K562 (cell line): ENCODE results near the gene JAKMIP2. TPM values are rescaled to one million over a fixed set of nuclear protein-coding genes. Genes with fewer than 3 reads are reported as not detected.

ENCODE experiments used
- ATAC-seq: fragments of 200-7000 bp; cut with Tn5 transposase; 3 replicates; pipeline ENCODE4 v1.9.1; 2020; ENCODE audit warnings: moderate library complexity
- BruUV-seq: library from RNA; stranded (reverse); fragments of 400-500 nt; replicated peaks from 2 replicates; lab custom pipeline; 2021; lab: Mats Ljungman, UMichigan
- CTCF ChIA-PET: fragments of 300-600 bp; formaldehyde crosslinking; extraction: SDS; loops from one replicate; lab custom pipeline; 2021; ENCODE audit warnings: low intra/inter-chr PET ratio; lab: Yijun Ruan, JAX
- POLR2A ChIA-PET: fragments of 300-600, 350-650 bp; sonication (Branson Sonifier 250); formaldehyde crosslinking; extraction: SDS; loops from one replicate; lab custom pipeline; 2021; ENCODE audit warnings: antibody characterized with exemption, inconsistent platforms; lab: Yijun Ruan, JAX
- DNase-seq, 4 experiments: peaks; one replicate each; pipeline versions ENCODE4 v3.0.0 to v3.0.0-alpha.2; 2011 to 2018; ENCODE audit warnings: low spot score in 3 of 4, mixed read lengths in 3 of 4; ENCODE audit errors: extremely low read depth in 1 of 4
- FAIRE-seq: peaks from 2 replicates; lab custom pipeline; 2011; peaks lifted over from hg19 to GRCh38; lab: Jason Lieb, UNC
- H2AFZ ChIP-seq: 2 replicates; pipeline ENCODE4 v1.6.0; 2011; ENCODE audit warnings: low read depth, low read length, control low read depth, inconsistent platforms
- H3K27ac ChIP-seq: fragments of 200-600 bp; 3 replicates; pipeline ENCODE4 v1.8.0; 2011; ENCODE audit warnings: low read depth, mild to moderate bottlenecking, control low read depth, inconsistent platforms, low read length, moderate library complexity, mixed read lengths; ENCODE audit errors: extremely low read depth
- H3K27me3 ChIP-seq, 2 experiments: fragments of 300-600 bp in 1 of 2; 2 replicates in 1 of 2; 3 replicates in 1 of 2; pipeline versions ENCODE4 v1.6.0 to v1.8.0; 2011; ENCODE audit warnings: inconsistent platforms in 2 of 2, low read length in 2 of 2, mild to moderate bottlenecking in 1 of 2, mixed read lengths in 1 of 2, moderate library complexity in 1 of 2; ENCODE audit not compliant: control insufficient read depth in 2 of 2, insufficient read depth in 2 of 2
- H3K36me3 ChIP-seq: fragments of 300-600 bp; 3 replicates; pipeline ENCODE4 v1.8.0; 2011; ENCODE audit warnings: mild to moderate bottlenecking, low read length, inconsistent platforms; ENCODE audit not compliant: control insufficient read depth, insufficient read depth
- H3K4me1 ChIP-seq, 2 experiments: fragments of 200-600 bp in 1 of 2; replicated peaks in 1 of 2; 2 replicates in 1 of 2; 3 replicates in 1 of 2; pipeline versions ENCODE4 v1.5.1 to v1.8.0; 2011; ENCODE audit warnings: inconsistent platforms in 2 of 2, low read length in 2 of 2, mild to moderate bottlenecking in 1 of 2, mixed read lengths in 1 of 2, moderate library complexity in 1 of 2; ENCODE audit not compliant: control insufficient read depth in 2 of 2, insufficient read depth in 2 of 2
- H3K4me2 ChIP-seq: 2 replicates; pipeline ENCODE4 v1.6.1; 2011; ENCODE audit warnings: low read length, control low read depth, inconsistent platforms, mixed read lengths; ENCODE audit not compliant: insufficient read depth
- H3K4me3 ChIP-seq: fragments of 200-600 bp; sonication (generic), shearing (Covaris generic); 2 replicates; pipeline ENCODE4 v1.5.1; 2016; ENCODE audit warnings: control low read depth, inconsistent platforms
- H3K79me2 ChIP-seq: fragments of 200-600 bp; 3 replicates; pipeline ENCODE4 v1.8.0; 2011; ENCODE audit warnings: low read length, inconsistent platforms; ENCODE audit not compliant: control insufficient read depth, insufficient read depth
- H3K9ac ChIP-seq, 2 experiments: 2 replicates each; pipeline versions ENCODE4 v1.6.0 to v1.6.1; 2011; ENCODE audit warnings: low read depth in 2 of 2, low read length in 2 of 2, control low read depth in 1 of 2, inconsistent platforms in 1 of 2, mild to moderate bottlenecking in 1 of 2, mixed read lengths in 1 of 2; ENCODE audit not compliant: insufficient read depth in 1 of 2
- H3K9me1 ChIP-seq: one replicate; pipeline ENCODE4 v1.6.0; 2011; ENCODE audit warnings: inconsistent platforms, mild to moderate bottlenecking, low read length, moderate library complexity; ENCODE audit not compliant: control insufficient read depth, insufficient read depth
- H3K9me3 ChIP-seq: replicated peaks from 2 replicates; pipeline ENCODE4 v1.5.1; 2011; ENCODE audit warnings: low read depth, low read length, inconsistent platforms; ENCODE audit not compliant: control insufficient read depth, insufficient read depth
- H4K20me1 ChIP-seq: replicated peaks from 2 replicates; pipeline ENCODE4 v1.6.1; 2011; ENCODE audit warnings: low read length, inconsistent platforms, mixed read lengths; ENCODE audit not compliant: control insufficient read depth, insufficient read depth
- BACH1 ChIP-seq: fragments of 200-800 bp; sonication (Bioruptor generic); IDR thresholded peaks from 2 replicates; pipeline ENCODE4 v1.6.1; 2016; ENCODE audit warnings: missing genetic modification characterization, missing compliant biosample characterization
- CBX1 ChIP-seq: sonication (generic); IDR thresholded peaks from 2 replicates; pipeline ENCODE4 v1.6.1; 2016; ENCODE audit warnings: antibody characterized with exemption, low read depth, mild to moderate bottlenecking
- GTF3C2 ChIP-seq: IDR thresholded peaks from 3 replicates; pipeline ENCODE4 v1.6.1; 2011; ENCODE audit warnings: borderline replicate concordance, mild to moderate bottlenecking, moderate library complexity; ENCODE audit not compliant: insufficient read length; ENCODE audit errors: extremely low read depth
- KDM5B ChIP-seq: fragments of 200-600 bp; sonication (generic); IDR thresholded peaks from 2 replicates; pipeline ENCODE4 v1.6.1; 2012; ENCODE audit warnings: low read depth, mild to moderate bottlenecking, moderate library complexity, low read length, control low read depth, inconsistent platforms; ENCODE audit not compliant: insufficient replicate concordance
- WGBS: fragments of 100-300 bp; shearing (Covaris generic); methylation state at CpG from one replicate; pipeline ENCODE4 v1.1.6; 2016; ENCODE audit warnings: low coverage, mixed read lengths; ENCODE audit not compliant: insufficient coverage; ENCODE audit errors: missing lambda C conversion rate; 5-methylcytosine and 5-hydroxymethylcytosine counted together
- in situ Hi-C: fragments of 300-500 bp; cut with MboI; formaldehyde crosslinking; loops from 4 replicates; pipeline ENCODE4 v1.15.0; 2018; ENCODE audit warnings: inconsistent platforms, mixed read lengths
- intact Hi-C: fragments of 100-400 bp; cut with micrococcal nuclease; formaldehyde crosslinking; loops from 2 replicates; pipeline ENCODE4 v1.14.2; 2022
- polyA plus RNA-seq, 8 experiments: library from polyadenylated mRNA; depleted of rRNA in 4 of 8; stranded (reverse) in 5 of 8; unstranded in 3 of 8; fragments of >200 nt; fragmentation: Nextera tagmentation in 2 of 8; fragmentation: Illumina TruSeq in 1 of 8; extraction: Ambion mirVana in 2 of 8; extraction: Trizol in 1 of 8; gene quantifications; 2 replicates each; pipeline versions ENCODE4 v1.2.1 to v1.2.3, GENCODE V29; 2011 to 2014; ENCODE audit warnings: inconsistent platforms in 1 of 8, missing spikeins in 1 of 8
- total RNA-seq, 7 experiments: library from RNA; depleted of rRNA in 6 of 7; stranded (reverse); fragments of >200 nt in 6 of 7; fragmentation: Illumina TruSeq in 2 of 7; extraction: Trizol in 2 of 7; gene quantifications; 2 replicates each; pipeline versions ENCODE4 v1.2.1 to v1.2.3, GENCODE V29; 2011 to 2021; ENCODE audit warnings: low replicate concordance in 1 of 7
- TF ChIP-seq, protein P1 (sequence below): sonication (generic); formaldehyde crosslinking; IDR thresholded peaks from 2 replicates; pipeline ENCODE4 v1.8.0; 2022; ENCODE audit warnings: missing genetic modification reagents, mild to moderate bottlenecking, borderline replicate concordance
- TF ChIP-seq, protein P2 (sequence below), 2 experiments: fragments of 450-650 bp in 1 of 2; sonication (generic) in 1 of 2; formaldehyde crosslinking in 1 of 2; IDR thresholded peaks; 2 replicates each; pipeline versions ENCODE4 v1.7.1 to v1.9.0; 2016 to 2022; ENCODE audit warnings: inconsistent platforms in 1 of 2, mild to moderate bottlenecking in 1 of 2, missing genetic modification reagents in 1 of 2

The JAKMIP2 gene
- total and polyA plus RNA-seq, 9 of the 15 experiments (the other 6 are each of a cell fraction or from before 2014, with no cell fraction given) = not detected

DNA sequence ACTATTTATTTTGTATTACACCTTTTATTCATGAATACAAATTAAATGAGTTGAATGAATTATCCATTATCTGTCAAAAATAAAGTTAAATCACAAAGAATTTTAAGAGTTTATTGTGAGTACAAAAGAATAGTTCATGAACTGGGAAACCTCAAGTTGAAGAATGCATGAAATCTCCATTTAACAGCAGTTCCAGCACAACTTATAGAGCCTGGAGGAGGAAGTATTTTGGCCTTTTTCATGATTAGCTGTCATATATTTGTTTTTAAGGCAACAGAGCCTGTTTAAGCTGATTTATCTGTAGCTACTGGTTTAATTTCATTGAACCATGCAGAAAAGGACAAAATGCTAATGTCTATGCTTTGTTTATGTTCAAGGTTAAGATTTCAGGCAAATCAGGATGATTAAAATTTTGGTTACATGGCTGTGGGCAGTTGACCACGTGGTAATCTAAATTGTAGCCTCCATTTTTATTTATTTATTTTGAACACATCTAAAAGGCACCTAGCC is 36.8 kb upstream of the JAKMIP2 start:
- Histone ChIP-seq H3K4me3 (no peak overlapping the region), H4K20me1 (no peaks in the 10 kb centered on the region), H3K4me2 (no peak overlapping the region), H3K9me3 (no peaks in the 10 kb centered on the region), H3K36me3 (no peaks in the 10 kb centered on the region), H2AFZ (no peak overlapping the region), H3K79me2 (no peaks in the 10 kb centered on the region), H3K27me3 (no peaks in the 10 kb centered on the region), H3K9me1 (no peaks in the 10 kb centered on the region), H3K4me1 (no peaks in the 10 kb centered on the region), H3K27ac (no peak overlapping the region), H3K9ac (no peak overlapping the region)
- ATAC-seq (no peak), DNase-seq (no peak), FAIRE-seq (no peak)
- ChIA-PET CTCF (no interaction called here), POLR2A (no interaction called here)
- WGBS = 0% methylated on average over 1 of the region's 1 CpG
- BruUV-seq = no TSS peak
- in situ Hi-C loops = no loop called here
- intact Hi-C loops = loop anchor here (5.0 kb wide), 1 partner anchor 782 kb away; no protein-coding TSS in a partner anchor
- TF ChIP-seq GTF3C2 = no peak
- no peak for TF ChIP-seq BACH1 (tag)
- no peak for TF ChIP-seq KDM5B
- TF ChIP-seq, protein P1, sequence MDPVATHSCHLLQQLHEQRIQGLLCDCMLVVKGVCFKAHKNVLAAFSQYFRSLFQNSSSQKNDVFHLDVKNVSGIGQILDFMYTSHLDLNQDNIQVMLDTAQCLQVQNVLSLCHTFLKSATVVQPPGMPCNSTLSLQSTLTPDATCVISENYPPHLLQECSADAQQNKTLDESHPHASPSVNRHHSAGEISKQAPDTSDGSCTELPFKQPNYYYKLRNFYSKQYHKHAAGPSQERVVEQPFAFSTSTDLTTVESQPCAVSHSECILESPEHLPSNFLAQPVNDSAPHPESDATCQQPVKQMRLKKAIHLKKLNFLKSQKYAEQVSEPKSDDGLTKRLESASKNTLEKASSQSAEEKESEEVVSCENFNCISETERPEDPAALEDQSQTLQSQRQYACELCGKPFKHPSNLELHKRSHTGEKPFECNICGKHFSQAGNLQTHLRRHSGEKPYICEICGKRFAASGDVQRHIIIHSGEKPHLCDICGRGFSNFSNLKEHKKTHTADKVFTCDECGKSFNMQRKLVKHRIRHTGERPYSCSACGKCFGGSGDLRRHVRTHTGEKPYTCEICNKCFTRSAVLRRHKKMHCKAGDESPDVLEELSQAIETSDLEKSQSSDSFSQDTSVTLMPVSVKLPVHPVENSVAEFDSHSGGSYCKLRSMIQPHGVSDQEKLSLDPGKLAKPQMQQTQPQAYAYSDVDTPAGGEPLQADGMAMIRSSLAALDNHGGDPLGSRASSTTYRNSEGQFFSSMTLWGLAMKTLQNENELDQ (CRISPR knock-in tag) = no peak
- TF ChIP-seq, protein P2, sequence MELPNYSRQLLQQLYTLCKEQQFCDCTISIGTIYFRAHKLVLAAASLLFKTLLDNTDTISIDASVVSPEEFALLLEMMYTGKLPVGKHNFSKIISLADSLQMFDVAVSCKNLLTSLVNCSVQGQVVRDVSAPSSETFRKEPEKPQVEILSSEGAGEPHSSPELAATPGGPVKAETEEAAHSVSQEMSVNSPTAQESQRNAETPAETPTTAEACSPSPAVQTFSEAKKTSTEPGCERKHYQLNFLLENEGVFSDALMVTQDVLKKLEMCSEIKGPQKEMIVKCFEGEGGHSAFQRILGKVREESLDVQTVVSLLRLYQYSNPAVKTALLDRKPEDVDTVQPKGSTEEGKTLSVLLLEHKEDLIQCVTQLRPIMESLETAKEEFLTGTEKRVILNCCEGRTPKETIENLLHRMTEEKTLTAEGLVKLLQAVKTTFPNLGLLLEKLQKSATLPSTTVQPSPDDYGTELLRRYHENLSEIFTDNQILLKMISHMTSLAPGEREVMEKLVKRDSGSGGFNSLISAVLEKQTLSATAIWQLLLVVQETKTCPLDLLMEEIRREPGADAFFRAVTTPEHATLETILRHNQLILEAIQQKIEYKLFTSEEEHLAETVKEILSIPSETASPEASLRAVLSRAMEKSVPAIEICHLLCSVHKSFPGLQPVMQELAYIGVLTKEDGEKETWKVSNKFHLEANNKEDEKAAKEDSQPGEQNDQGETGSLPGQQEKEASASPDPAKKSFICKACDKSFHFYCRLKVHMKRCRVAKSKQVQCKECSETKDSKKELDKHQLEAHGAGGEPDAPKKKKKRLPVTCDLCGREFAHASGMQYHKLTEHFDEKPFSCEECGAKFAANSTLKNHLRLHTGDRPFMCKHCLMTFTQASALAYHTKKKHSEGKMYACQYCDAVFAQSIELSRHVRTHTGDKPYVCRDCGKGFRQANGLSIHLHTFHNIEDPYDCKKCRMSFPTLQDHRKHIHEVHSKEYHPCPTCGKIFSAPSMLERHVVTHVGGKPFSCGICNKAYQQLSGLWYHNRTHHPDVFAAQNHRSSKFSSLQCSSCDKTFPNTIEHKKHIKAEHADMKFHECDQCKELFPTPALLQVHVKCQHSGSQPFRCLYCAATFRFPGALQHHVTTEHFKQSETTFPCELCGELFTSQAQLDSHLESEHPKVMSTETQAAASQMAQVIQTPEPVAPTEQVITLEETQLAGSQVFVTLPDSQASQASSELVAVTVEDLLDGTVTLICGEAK (IDR thresholded peaks at IDR 0.05) = no peak
- TF ChIP-seq, protein P2 (CRISPR knock-in tag; IDR thresholded peaks at IDR 0.05) = no peak
- TF ChIP-seq CBX1 = no peak
